ENCODE results near the gene BCKDHB.
"Not testable (repeated sequence)": the region's sequence is repeated elsewhere in the genome, so short reads cannot be mapped to it uniquely, and the experiment has no call there.

Gene BCKDHB

GRCh38 chr6:80106418-80107235 is at the start of gene BCKDHB:
Gene BCKDHB, plus strand, starts transcription at chr6:80106671. Its CDS starts 23 bp downstream, at chr6:80106694.
- peak; percentile 99 for DNase-seq

- no peak for DNase-seq
These were observed 45.7 kb upstream of the BCKDHB start for GRCh38 chr6:80060774-80061173.

- not testable (repeated sequence) for DNase-seq
These were observed 38.3 kb upstream of the BCKDHB start for GRCh38 chr6:80068146-80068545.

GRCh38 chr6:80070431-80070830 is 36.0 kb upstream of the BCKDHB start:
- DNase-seq, result not testable (repeated sequence)

GRCh38 chr6:80077067-80077466 is 29.4 kb upstream of the BCKDHB start:
- DNase-seq, result no peak

- DNase-seq, result no peak
These were observed 17.8 kb upstream of the BCKDHB start for GRCh38 chr6:80088637-80089036.

GRCh38 chr6:80091506-80091905 is 15.0 kb upstream of the BCKDHB start:
- DNase-seq, result no peak

GRCh38 chr6:80094017-80094416 is 12.5 kb upstream of the BCKDHB start:
- DNase-seq, result peak; percentile 57

- DNase-seq, result no peak
These were observed 10.9 kb upstream of the BCKDHB start for GRCh38 chr6:80095600-80095999.

- DNase-seq, result no peak
These were observed 8.1 kb upstream of the BCKDHB start for GRCh38 chr6:80098392-80098791.

GRCh38 chr6:80104520-80104919 is 2.0 kb upstream of the BCKDHB start:
- DNase-seq, result no peak

- DNase-seq, result no peak
These were observed 476 bp upstream of the BCKDHB start for GRCh38 chr6:80105972-80106417.

GRCh38 chr6:80122576-80122975 is 16.1 kb downstream of the BCKDHB start:
- DNase-seq, result peak; percentile 67

GRCh38 chr6:80126657-80127345 is 20.3 kb downstream of the BCKDHB start:
- DNase-seq, result no peak

- DNase-seq, result no peak
These were observed 23.0 kb downstream of the BCKDHB start for GRCh38 chr6:80129485-80129884.

- peak; percentile 84 for DNase-seq
These were observed 26.5 kb downstream of the BCKDHB start for GRCh38 chr6:80133020-80133419.

GRCh38 chr6:80134065-80134464 is 27.6 kb downstream of the BCKDHB start:
- DNase-seq, result no peak

- DNase-seq, result no peak
These were observed 36.1 kb downstream of the BCKDHB start for GRCh38 chr6:80142586-80142985.

GRCh38 chr6:80143419-80143937 is 37.0 kb downstream of the BCKDHB start:
- DNase-seq, result peak; percentile 68

GRCh38 chr6:80144753-80145315 is 38.4 kb downstream of the BCKDHB start:
- no peak for DNase-seq

- DNase-seq, result peak; percentile 80
These were observed 39.0 kb downstream of the BCKDHB start for GRCh38 chr6:80145509-80145908.

- peak; percentile 25 for DNase-seq
These were observed 39.5 kb downstream of the BCKDHB start for GRCh38 chr6:80145921-80146320.

GRCh38 chr6:80148220-80148619 is 41.7 kb downstream of the BCKDHB start:
- DNase-seq, result no peak

- DNase-seq, result no peak
These were observed 45.2 kb downstream of the BCKDHB start for GRCh38 chr6:80151635-80152034.
